Activated CD4-positive, alpha-beta T cell treated with anti-CD3 and anti-CD28 coated beads, Interleukin-2, Interleukin-4, amounts not matched to agents 100 ng/mL and 50 ng/mL, durations not matched to agents 16 hours and 8 hours (primary cell): ENCODE results near the gene CERS3.

Source experiments
- DNase-seq: peaks from one replicate; pipeline ENCODE4 v3.0.0-alpha.2; 2020; ENCODE audit warnings: low spot score

The CERS3 gene

GRCh38 chr15:100529556-100529955, 806 bp upstream of the CERS3 start:
- DNase-seq: no peak

DNA sequence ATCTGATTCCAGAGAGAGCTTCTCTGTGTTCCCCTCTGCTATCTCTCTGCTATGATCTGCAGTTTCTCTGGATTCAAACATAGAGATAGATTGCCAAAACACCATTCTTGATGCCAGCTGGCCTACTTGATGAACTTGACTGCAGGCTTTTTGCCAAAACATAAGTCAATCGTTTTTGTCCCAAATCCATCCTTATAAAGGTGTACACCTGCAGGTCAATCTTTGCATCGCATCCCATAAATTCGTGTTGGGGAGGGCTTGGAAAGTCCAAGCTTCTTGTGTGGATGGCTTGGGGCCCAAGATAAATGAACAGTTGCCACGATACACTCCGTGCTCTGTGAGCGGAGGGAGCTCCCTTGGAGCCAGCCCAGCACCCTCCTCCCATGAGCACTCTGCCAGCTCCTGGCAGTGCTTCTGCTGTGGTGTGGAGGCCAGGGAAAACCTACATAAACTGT, 2.7 kb downstream of the CERS3 start:
- no peak for DNase-seq

DNA sequence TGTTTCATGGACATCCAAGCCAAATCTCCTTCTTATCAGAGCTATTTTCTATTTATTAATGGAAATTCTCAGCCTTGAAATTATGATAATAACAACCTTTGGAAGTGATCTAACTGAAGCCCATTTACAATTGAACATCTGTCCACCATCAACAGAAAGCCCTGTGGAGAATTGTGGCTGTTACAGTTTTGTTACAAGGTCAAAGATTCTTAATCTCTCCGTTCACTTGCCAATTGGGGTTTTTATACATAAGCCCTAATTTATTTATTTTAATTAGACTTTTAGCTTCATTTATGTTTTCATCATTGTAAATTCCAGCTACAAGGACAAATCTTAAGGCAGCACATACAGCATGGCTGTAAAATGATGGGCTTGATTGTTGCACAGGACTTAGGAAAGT, 3.3 kb downstream of the CERS3 start:
- no peak for DNase-seq

- DNase-seq: no peak
These were observed 4.4 kb downstream of the CERS3 start for GRCh38 chr15:100524326-100524725.

DNA sequence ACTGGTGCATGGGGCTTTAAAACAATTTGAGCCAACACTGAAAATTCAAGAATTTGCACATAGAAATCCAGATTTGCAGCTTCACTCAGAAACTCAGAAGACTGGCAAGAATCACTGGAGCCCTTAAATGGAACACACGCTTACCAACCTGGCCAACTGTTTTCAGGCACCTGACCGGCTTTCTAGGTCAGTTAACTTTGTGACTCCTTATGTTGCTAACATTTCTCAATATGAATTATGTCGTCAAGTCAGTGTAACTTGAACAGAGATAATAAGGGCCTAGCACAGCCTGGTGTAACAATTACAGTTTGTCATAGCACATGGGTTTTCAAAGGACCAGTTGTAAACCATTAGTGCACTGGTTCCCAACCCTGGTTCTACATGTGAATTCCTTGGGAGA, 6.8 kb downstream of the CERS3 start:
- DNase-seq: no peak

- peak; percentile 4 for DNase-seq
These were observed 8.4 kb downstream of the CERS3 start for GRCh38 chr15:100520132-100520921.

DNA sequence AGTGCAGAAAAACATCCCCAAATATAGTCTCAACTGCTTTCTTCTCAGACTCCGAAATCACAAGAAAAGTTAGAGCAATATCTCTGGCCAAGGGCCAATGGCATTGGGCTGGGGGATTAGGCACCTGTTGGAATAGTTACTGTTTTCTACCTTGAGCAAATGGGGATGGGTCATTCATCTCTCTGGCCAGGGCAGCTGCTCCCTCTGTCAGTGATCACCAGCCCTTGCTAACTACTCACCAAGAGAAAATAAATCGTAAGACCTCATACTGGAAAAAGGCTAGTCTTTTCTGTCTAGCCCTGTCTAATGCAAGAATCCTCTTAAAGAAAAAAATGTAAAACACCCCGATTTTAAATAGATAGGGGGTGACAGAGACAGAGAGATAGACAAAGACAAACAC, 10.9 kb downstream of the CERS3 start:
- DNase-seq: no peak

GRCh38 chr15:100516643-100517512, 11.9 kb downstream of the CERS3 start:
- no peak for DNase-seq

- no peak for DNase-seq
These were observed 13.0 kb downstream of the CERS3 start for GRCh38 chr15:100515758-100516157.

GRCh38 chr15:100508641-100509300, 20.0 kb downstream of the CERS3 start:
- DNase-seq: no peak

DNA sequence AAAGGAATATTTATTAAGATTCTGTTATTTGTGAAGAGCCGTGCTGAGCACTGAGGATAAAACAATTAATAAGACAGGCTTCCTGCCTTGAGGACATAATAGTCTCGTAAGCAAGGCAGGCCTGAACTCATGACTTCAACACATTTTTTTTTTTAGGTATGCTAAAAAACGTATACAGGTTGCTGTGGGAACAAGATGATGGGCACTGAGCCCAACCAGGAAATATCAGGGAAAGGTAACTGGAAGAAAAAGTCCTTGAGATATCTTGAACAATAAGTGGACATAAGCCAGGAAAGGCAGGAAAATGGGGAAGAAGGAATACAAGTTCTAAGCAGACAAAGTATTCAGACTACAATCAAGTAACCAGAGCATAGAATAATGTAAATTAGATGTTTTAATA, 26.1 kb downstream of the CERS3 start:
- no peak for DNase-seq

- DNase-seq: no peak
These were observed 27.6 kb downstream of the CERS3 start for GRCh38 chr15:100501117-100501516.

DNA sequence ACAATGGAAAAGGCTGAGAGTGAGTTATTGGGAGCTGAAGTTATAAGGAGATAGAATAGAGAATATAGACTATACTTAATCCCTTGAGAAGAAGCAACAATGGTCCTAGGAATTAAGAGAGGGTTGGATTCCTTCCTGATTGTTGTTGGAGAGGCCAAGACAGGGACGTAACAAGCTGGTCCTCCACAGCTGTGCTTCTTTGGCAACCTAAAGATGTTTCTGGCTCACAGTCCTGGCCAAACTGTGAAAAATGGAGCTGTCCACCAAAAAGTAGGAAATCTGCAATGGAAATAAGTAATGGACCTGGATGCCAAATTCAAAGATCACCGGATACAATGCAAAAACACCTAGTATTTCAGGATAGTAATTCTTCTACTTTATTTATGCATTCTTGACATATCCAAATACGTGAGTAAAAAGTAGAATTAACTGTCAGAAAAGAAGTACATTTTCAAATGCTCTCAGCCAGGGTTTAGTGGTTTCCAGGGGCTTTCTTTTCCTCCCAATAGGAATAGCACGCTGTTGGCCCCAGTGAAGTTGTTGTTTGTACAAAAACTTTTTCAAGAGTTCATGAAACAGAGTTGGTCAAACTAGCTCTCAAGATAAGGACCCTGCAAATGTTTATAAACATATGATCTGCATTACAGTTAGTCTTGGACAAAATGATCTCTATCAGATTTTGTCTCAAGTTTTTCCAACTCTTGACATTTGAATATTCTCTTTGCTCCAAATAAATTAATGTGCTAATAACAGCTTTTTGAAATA, 28.3 kb downstream of the CERS3 start:
- DNase-seq: no peak

- no peak for DNase-seq
These were observed 32.9 kb downstream of the CERS3 start for GRCh38 chr15:100495861-100496260.

DNA sequence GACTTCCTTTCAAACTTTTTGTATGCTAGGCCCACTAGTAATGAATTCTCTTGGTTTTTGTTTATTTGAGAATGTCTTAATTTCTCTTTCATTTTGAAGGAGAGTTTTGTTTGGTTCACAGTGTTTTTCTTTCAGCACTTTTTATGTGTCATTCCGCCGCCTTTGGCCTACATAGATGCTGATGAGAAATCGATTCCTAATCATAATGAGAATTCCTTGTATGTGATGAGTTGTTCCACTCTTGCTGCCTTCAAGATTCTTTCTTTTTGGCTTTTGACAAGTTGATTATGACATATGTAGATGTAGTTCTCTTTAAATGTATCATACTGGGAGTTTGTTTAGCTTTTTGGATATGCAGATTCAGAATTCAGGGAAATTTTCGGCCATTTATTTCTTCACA, 35.5 kb downstream of the CERS3 start:
- DNase-seq: no peak

- no peak for DNase-seq
These were observed 44.3 kb downstream of the CERS3 start for GRCh38 chr15:100484443-100484842.

DNA sequence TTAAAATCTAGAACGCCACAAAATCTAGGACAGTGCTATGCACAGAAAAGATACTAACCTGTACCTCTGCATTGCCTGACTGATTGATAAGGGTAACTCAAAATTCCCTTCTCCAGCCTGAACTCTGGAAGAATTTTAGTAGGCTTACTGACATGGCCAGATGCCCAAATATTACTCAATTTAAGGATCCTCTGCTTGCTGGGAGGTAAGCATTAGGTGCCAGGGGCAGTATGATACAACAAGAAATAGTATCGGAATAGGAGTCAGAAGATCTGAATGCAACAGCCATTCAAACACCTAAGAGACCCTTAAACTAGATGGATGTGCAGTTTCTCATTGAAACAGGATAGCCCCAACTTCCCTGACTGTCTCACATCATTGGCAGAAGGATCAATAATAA, 45.4 kb downstream of the CERS3 start:
- DNase-seq: no peak

DNA sequence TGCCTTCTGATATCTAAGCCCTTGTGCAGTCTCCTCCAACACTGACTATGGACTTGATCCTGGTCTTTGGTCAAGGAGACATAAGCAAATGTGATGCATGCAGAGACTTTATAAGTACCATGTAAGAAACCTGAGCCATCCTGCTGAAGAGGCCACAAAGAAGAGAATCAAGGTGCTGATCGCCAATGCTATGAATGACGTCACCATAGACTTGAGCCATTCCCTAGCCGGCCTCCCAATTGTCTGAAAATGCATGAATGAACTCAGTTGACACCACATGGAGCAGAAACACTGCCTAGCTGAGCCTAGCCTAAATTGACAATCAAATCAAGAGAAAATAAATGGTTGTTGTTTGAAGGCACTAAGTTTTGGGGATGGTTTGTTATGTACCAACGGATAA, 51.9 kb downstream of the CERS3 start:
- no peak for DNase-seq

- no peak for DNase-seq
These were observed 56.0 kb downstream of the CERS3 start for GRCh38 chr15:100472736-100473135.

GRCh38 chr15:100471933-100472332, 56.8 kb downstream of the CERS3 start:
- no peak for DNase-seq

- no peak for DNase-seq
These were observed 60.5 kb downstream of the CERS3 start for GRCh38 chr15:100468285-100468684.

GRCh38 chr15:100466073-100466472, 62.7 kb downstream of the CERS3 start:
- no peak for DNase-seq
